ENCODE data around the gene CAMTA1. TPM values are rescaled to one million over a fixed set of nuclear protein-coding genes. Genes with fewer than 3 reads are reported as not detected.

Gene CAMTA1
- polyA plus RNA-seq, 1 donor from 2014 or later: 162 TPM

DNA sequence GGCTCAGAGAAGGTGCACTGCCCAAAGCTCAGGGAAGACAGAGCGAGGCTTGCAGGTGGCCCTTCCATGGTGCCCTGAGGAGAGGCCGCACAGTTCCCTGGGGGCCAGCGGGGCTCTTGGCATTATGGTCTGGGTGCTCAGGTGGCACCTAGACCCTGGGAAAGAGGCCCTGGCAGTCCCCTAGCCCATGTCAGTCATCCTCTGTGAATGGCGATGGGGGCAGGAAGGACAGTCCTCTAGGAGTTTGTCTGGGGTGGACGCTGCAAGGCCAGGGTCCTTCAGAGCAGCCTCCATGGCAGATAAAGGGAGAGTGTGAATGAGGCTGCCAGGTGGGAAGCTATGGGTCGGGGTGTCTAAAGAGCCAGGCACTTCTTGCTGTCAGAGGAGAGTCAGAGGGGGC is 640.0 kb downstream of the CAMTA1 start:
- H4K20me1 ChIP-seq (ENCODE audit: insufficient read depth): no peaks in the 10 kb centered on the region
- no peak overlapping the region for H3K4me2 ChIP-seq (ENCODE audit: low read length)
- H3F3A ChIP-seq (ENCODE audit: insufficient read depth, low read length, poor library complexity, severe bottlenecking): no peaks in the 10 kb centered on the region
- no peak overlapping the region for H3K27ac ChIP-seq (ENCODE audit: low read length)
- no peaks in the 10 kb centered on the region for H3K9me2 ChIP-seq (ENCODE audit: insufficient read depth, low read length)
- H3K9me3 ChIP-seq (ENCODE audit: low read length): no peaks in the 10 kb centered on the region
- TF ChIP-seq RAD21 (conservative IDR thresholded peaks at IDR 0.05) (no peak), TAF1 (IDR thresholded peaks at IDR 0.05; ENCODE audit: low read depth) (no peak), POLR2AphosphoS5 (IDR thresholded peaks at IDR 0.05) (no peak), EP300 (conservative IDR thresholded peaks at IDR 0.05; ENCODE audit: poor library complexity, severe bottlenecking) (no peak), MXI1 (conservative IDR thresholded peaks at IDR 0.05; ENCODE audit: poor library complexity, severe bottlenecking) (no peak), SMC3 (conservative IDR thresholded peaks at IDR 0.05; ENCODE audit: poor library complexity) (no peak), EZH2 (IDR thresholded peaks at IDR 0.05; ENCODE audit: borderline replicate concordance, insufficient read depth, low read length, poor library complexity, severe bottlenecking) (no peak)
- TF ChIP-seq, protein P1, sequence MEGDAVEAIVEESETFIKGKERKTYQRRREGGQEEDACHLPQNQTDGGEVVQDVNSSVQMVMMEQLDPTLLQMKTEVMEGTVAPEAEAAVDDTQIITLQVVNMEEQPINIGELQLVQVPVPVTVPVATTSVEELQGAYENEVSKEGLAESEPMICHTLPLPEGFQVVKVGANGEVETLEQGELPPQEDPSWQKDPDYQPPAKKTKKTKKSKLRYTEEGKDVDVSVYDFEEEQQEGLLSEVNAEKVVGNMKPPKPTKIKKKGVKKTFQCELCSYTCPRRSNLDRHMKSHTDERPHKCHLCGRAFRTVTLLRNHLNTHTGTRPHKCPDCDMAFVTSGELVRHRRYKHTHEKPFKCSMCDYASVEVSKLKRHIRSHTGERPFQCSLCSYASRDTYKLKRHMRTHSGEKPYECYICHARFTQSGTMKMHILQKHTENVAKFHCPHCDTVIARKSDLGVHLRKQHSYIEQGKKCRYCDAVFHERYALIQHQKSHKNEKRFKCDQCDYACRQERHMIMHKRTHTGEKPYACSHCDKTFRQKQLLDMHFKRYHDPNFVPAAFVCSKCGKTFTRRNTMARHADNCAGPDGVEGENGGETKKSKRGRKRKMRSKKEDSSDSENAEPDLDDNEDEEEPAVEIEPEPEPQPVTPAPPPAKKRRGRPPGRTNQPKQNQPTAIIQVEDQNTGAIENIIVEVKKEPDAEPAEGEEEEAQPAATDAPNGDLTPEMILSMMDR (IDR thresholded peaks at IDR 0.05; ENCODE audit: poor library complexity, severe bottlenecking): no peak
- TF ChIP-seq, protein P2, sequence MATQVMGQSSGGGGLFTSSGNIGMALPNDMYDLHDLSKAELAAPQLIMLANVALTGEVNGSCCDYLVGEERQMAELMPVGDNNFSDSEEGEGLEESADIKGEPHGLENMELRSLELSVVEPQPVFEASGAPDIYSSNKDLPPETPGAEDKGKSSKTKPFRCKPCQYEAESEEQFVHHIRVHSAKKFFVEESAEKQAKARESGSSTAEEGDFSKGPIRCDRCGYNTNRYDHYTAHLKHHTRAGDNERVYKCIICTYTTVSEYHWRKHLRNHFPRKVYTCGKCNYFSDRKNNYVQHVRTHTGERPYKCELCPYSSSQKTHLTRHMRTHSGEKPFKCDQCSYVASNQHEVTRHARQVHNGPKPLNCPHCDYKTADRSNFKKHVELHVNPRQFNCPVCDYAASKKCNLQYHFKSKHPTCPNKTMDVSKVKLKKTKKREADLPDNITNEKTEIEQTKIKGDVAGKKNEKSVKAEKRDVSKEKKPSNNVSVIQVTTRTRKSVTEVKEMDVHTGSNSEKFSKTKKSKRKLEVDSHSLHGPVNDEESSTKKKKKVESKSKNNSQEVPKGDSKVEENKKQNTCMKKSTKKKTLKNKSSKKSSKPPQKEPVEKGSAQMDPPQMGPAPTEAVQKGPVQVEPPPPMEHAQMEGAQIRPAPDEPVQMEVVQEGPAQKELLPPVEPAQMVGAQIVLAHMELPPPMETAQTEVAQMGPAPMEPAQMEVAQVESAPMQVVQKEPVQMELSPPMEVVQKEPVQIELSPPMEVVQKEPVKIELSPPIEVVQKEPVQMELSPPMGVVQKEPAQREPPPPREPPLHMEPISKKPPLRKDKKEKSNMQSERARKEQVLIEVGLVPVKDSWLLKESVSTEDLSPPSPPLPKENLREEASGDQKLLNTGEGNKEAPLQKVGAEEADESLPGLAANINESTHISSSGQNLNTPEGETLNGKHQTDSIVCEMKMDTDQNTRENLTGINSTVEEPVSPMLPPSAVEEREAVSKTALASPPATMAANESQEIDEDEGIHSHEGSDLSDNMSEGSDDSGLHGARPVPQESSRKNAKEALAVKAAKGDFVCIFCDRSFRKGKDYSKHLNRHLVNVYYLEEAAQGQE (IDR thresholded peaks at IDR 0.05; ENCODE audit: borderline replicate concordance): no peak
- no peaks in the 10 kb centered on the region for H3K36me3 ChIP-seq (ENCODE audit: insufficient read depth, low read length)
- no peaks in the 10 kb centered on the region for H3K27me3 ChIP-seq (ENCODE audit: insufficient read depth, low read depth, low read length)
- H3K4me3 ChIP-seq (ENCODE audit: low read length): no peak overlapping the region
- H3K9ac ChIP-seq (ENCODE audit: low read length): no peak overlapping the region
- H3K79me2 ChIP-seq (replicated peaks; ENCODE audit: insufficient read depth, low read length): no peaks in the 10 kb centered on the region
- H2AFZ ChIP-seq (ENCODE audit: low read depth, low read length): no peak overlapping the region

DNA sequence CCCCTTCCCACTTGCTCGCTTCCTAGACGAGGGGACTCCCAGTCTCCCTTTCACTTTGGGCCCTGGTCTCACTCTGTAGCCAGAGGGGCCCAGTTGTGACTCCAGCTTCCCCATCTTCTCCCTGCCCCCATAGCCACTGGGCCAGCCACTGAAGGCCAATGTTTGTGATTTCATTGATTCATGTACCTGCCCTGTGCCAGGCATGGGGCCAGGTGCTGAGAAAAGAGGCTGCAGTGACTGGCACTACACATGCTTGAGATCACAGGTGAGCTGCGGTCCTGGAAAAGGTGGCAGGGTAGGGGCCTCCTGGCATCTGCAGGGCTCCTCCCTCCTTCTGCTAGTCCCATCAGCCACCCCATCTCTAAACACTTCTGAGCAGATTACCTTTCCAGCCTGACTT is 640.5 kb downstream of the CAMTA1 start:
- no peak overlapping the region for H3K27ac ChIP-seq (ENCODE audit: low read length)
- no peaks in the 10 kb centered on the region for H3K36me3 ChIP-seq (ENCODE audit: insufficient read depth, low read length)
- no peaks in the 10 kb centered on the region for H4K20me1 ChIP-seq (ENCODE audit: insufficient read depth)
- H3K4me3 ChIP-seq (ENCODE audit: low read length): no peak overlapping the region
- H3K4me2 ChIP-seq (ENCODE audit: low read length): no peak overlapping the region
- H3K9ac ChIP-seq (ENCODE audit: low read length): no peak overlapping the region
- H3K9me3 ChIP-seq (ENCODE audit: low read length): no peaks in the 10 kb centered on the region
- H3F3A ChIP-seq (ENCODE audit: insufficient read depth, low read length, poor library complexity, severe bottlenecking): no peaks in the 10 kb centered on the region
- H3K27me3 ChIP-seq (ENCODE audit: insufficient read depth, low read depth, low read length): no peaks in the 10 kb centered on the region
- no peaks in the 10 kb centered on the region for H3K79me2 ChIP-seq (replicated peaks; ENCODE audit: insufficient read depth, low read length)
- TF ChIP-seq MXI1 (conservative IDR thresholded peaks at IDR 0.05; ENCODE audit: poor library complexity, severe bottlenecking) (no peak), POLR2AphosphoS5 (IDR thresholded peaks at IDR 0.05) (no peak), RAD21 (conservative IDR thresholded peaks at IDR 0.05) (no peak), TAF1 (IDR thresholded peaks at IDR 0.05; ENCODE audit: low read depth) (no peak), SMC3 (conservative IDR thresholded peaks at IDR 0.05; ENCODE audit: poor library complexity) (no peak)
- TF ChIP-seq, protein P1 (IDR thresholded peaks at IDR 0.05; ENCODE audit: poor library complexity, severe bottlenecking): no peak
- no peaks in the 10 kb centered on the region for H3K9me2 ChIP-seq (ENCODE audit: insufficient read depth, low read length)
- H2AFZ ChIP-seq (ENCODE audit: low read depth, low read length): no peak overlapping the region

Data from neural cell (in vitro differentiated cells).